Cardiac fibroblast (primary cell): Measurements from ENCODE around the gene UNC13B.

ENCODE experiments used
- DNase-seq, 2 donors: peaks; one replicate each; pipeline versions ENCODE4 v3.0.0 to v3.0.0-alpha.2; 2010; ENCODE audit warnings: low read depth in 2 of 2
- H3K4me3 ChIP-seq, 2 donors: replicated peaks in 1 of 2; 1 replicate in 1 of 2; 2 replicates in 1 of 2; pipeline ENCODE4 v1.5.1; 2011; ENCODE audit warnings: low read depth in 2 of 2, low read length in 2 of 2, mild to moderate bottlenecking in 2 of 2, moderate library complexity in 1 of 2
- CTCF ChIP-seq: IDR thresholded peaks from one replicate; pipeline ENCODE4 v1.5.1; 2011; ENCODE audit warnings: low read depth, mild to moderate bottlenecking, low read length, inconsistent platforms

The UNC13B gene

GRCh38 chr9:35293376-35293964 is 131.7 kb downstream of the UNC13B start:
- H3K4me3 ChIP-seq = no peak overlapping the region
- no peak for TF ChIP-seq CTCF
- no peak for DNase-seq

GRCh38 chr9:35294066-35294465 is 132.3 kb downstream of the UNC13B start:
- TF ChIP-seq CTCF = no peak
- no peak for DNase-seq
- no peak overlapping the region for H3K4me3 ChIP-seq

- DNase-seq = no peak
- TF ChIP-seq CTCF = no peak
- no peak overlapping the region for H3K4me3 ChIP-seq
Measured at GRCh38 chr9:35294556-35294955, 132.7 kb downstream of the UNC13B start.

- H3K4me3 ChIP-seq = no peak overlapping the region
- TF ChIP-seq CTCF = no peak
- DNase-seq = no peak
Measured at GRCh38 chr9:35295369-35296036, 133.7 kb downstream of the UNC13B start.

- H3K4me3 ChIP-seq = no peak overlapping the region
- no peak for TF ChIP-seq CTCF
- no peak for DNase-seq
Measured at GRCh38 chr9:35303567-35303966, 141.8 kb downstream of the UNC13B start.

- no peak for DNase-seq
- no peak for TF ChIP-seq CTCF
- no peak overlapping the region for H3K4me3 ChIP-seq
Measured at GRCh38 chr9:35306283-35306682, 144.5 kb downstream of the UNC13B start.

GRCh38 chr9:35308316-35308715 is 146.5 kb downstream of the UNC13B start:
- no peak for DNase-seq
- no peak for TF ChIP-seq CTCF
- H3K4me3 ChIP-seq = no peak overlapping the region
